HG02678 (cell line): ENCODE results near the gene MRTFB.
A peak's percentile ranks its signal among the peaks of the same experiment; 100 is the strongest.

ENCODE experiments used
- ATAC-seq: cut with Tn5 transposase; IDR thresholded peaks from one replicate; pipeline ENCODE4 v1.9.1; 2021; ENCODE audit warnings: mild to moderate bottlenecking, moderate library complexity; ENCODE audit not compliant: unreplicated experiment

The MRTFB gene

DNA sequence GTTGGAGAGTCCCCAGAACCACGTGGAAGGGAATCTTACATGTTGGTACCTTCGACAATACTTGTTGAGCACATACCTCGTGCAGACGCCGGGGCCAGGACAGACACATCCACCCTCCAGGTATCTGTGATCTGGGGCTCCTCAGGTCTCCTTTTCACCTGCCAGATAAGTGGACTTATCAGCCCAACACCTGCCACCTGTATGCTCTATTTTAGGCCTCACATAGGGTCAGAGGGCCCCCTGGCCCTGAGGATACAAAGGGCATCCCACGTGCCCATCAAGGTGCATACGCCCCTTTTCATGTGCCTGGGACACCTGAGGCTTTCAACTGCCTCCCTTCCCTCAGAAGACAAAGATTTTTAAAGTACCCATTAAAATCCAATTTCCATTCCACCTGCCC, 212.7 kb downstream of the MRTFB start:
- no peak for ATAC-seq

- no peak for ATAC-seq
These were observed 213.3 kb downstream of the MRTFB start for GRCh38 chr16:14284371-14284770.

GRCh38 chr16:14284930-14285512, 213.9 kb downstream of the MRTFB start:
- peak; percentile 36 for ATAC-seq

DNA sequence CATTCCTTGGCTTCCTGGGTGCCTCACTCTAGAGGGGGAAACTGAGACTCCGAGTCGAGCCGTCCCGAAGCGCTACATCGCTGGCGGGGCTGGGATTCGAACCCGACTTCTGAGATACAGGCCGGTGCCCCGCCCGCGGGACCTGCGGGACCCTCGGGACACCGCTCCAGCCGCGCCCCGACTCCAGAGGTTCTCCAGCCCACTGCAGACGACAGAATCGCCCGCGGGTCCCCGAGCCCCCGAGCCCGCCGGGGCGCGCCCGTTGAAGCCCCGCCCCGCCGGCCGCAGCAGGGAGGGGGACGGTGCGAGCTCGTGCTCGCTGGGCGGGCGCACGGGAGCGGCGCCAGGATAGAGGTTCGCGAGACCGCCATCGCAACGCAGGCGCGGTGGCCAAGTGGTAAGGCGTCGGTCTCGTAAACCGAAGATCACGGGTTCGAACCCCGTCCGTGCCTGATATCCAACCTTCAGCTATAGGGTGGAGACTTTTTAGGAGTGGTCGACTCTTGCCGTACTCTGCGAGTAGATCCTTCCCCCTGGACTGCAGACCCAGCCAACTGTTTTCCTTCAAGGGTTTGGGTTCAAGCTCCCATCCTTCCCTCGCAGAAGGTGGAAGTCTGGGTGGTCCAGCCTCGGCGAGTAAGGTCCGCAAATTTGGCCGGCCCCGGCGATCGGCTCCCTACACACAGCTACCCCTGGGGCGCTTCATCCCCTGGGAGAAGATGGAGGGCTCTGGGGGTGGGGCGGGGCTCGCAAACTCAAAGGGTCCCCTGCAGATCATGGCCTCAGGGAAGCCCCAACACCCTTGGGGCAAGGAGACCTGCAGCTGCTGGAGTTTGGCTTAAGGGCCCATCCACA, 214.6 kb downstream of the MRTFB start:
- ATAC-seq = peak; percentile 72

DNA sequence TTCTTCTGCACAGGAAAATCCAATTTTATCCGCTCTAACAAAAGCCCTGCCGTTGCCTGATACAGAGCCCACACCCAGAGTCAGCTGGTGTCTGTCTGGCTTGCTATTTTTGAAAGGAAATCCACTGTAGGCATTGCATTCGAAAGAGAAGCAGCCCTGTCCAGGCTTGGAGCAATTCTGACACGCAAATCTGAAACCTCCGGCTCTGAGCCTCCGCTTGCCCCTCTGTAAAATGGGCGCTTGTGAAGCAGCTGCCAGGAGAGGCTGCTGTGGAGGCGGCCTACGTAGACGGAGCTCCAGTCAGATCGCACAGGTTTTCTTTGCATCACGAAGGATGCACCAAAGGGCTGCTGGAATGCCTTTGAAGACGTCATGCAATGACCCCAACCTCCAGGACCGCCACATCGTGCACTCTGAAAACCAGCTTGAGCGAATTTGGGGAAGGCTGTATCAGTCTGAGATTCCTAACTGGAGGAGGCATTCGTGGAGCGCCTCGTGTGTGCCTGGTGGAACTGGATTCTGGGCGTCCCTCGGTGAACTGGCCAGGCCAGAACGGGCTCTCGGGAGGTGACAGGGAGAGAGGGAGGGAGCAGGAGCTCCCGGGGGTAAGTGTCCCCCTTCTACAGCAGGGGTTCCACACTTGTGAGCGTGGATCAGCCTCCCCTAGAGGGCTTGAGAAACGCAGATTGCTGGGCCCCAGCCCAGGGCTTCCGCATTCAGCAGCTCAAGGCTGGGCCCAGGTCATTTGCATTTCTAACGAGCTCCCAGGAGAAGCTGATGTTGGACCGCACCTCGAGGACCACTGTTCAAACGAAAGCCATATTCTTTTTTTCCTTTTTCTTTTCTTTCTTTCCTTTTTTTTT, 215.5 kb downstream of the MRTFB start:
- no peak for ATAC-seq

GRCh38 chr16:14289692-14290340, 218.7 kb downstream of the MRTFB start:
- ATAC-seq = no peak

DNA sequence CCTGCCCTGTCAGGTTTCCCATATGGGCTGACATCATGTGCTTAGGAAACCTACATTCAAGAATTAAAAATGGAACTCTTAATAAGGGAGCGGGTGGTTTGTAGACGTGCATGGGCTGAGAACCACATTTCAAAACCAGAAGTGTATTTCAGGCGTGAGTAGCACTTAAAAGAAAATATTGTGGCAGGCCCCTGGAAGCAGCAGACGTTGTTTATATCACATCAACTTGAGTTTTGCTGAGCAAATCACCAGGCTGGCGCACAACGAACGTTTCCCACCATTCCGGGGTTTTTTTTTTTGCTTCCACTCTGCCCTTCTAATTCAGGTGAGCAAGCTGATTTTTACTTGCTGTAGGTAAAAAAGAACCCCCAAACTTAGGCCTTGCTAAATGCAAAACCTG, 220.2 kb downstream of the MRTFB start:
- no peak for ATAC-seq

DNA sequence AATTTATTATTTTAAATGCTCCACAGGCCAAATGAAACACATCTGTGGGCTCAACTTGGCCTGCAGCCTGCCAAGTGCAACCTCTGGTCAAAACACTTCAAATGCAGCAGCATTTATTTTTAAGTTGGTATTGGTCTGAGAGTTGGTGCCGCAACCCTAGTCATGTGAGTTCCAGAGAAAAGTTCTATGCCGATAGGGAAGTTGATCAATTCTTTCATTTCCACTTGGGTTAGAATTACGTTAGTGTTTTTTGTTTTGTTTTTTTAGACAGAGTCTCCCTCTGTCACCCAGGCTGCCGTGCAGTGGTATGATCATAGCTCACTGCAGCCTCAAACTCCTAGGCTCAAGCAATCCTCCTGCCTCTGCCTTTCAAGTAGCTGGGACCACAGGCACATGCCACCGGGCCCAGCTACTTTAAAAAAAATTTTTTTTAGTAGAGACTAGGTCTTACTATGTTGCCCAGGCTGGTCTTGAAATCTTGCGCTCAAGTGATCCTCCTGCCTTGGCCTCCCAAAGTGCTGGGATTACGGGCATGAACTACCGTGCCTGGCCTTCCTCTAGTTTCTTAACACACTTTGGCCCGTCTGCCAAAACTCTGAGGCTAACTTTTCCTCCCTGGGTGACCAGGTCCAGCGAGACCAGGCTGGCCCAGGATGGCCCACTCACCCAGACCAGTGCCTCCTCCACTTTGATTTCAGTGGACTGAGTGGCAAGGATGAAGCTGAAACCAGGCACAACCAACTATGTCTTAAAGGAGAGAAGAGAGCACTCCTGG, 221.1 kb downstream of the MRTFB start:
- no peak for ATAC-seq

DNA sequence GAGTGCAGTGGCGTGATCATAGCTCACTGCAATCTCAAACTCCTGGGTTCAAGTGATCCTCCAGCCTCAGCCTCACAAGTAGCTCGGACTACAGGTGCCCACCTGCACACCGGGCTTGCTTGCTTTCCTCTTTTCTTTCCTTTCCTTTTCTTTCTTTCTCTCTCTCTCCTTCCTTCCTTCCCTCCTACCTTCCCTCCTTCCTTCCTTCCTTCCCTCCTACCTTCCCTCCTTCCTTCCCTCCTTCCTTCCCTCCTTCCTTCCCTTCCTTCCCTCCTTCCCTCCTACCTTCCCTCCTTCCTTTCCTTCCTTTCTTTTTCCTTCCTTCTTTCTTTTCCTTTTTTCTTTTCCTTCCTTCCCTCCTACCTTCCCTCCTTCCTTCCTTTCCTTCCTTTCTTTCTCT, 225.5 kb downstream of the MRTFB start:
- ATAC-seq = no peak

DNA sequence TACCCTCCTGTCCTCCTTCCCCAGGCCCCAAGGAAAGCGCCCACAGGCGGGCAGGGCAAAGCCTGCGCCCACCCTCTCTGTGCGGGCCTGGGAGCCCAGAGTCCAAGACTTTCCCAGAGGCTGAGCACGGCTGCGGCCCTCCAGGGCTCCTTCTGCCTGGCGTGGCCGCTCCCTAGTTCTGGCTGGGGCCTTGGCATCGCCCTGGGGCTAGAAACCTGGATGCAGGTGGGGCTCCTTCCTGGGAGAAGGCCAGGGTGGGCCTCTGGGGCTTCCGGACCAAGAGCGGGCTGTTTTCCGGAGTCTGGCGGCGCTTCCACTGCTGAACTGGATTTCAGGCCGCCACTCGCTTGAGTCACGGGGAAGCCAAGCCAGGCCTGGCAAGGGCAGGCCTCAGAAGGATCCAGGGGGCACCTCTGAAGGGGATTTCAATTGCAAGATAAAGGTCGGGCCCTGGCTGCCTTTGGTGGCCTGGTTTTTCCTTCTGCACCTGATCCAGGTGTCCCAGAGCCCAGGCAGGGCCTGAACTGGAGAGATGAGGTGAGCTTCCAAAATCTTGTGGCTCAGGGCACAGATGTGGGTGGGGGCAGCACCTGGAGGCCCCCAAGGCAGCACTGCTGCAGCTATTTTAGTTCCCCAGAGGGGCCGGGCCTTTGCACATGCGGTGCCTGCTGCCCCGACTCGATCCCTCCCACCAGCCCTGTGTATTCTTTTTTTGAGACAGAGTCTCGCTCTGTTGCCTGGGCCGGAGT, 227.4 kb downstream of the MRTFB start:
- ATAC-seq = no peak

DNA sequence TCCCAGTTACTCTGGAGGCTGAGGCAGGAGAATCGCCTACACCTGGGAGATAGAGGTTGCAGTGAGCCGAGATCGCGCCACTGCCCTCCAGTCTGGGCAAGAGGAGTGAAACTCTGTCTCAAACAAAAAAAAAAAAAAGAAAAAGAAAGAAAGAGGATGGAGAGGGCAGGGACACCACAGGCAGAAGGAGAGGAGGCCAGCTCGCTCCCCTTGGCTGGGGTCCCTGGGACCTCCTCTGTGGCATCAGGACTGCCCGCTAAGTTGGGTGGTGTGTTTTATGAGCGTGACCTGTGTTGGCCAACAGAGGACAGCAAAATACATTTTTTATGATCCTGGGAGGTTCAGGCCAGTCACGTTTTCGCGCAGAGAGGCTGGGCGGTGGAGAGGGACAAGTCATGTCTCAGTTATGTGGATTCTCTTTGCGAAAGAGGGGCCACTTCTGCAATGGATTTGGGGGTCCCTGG, 229.6 kb downstream of the MRTFB start:
- ATAC-seq = no peak

DNA sequence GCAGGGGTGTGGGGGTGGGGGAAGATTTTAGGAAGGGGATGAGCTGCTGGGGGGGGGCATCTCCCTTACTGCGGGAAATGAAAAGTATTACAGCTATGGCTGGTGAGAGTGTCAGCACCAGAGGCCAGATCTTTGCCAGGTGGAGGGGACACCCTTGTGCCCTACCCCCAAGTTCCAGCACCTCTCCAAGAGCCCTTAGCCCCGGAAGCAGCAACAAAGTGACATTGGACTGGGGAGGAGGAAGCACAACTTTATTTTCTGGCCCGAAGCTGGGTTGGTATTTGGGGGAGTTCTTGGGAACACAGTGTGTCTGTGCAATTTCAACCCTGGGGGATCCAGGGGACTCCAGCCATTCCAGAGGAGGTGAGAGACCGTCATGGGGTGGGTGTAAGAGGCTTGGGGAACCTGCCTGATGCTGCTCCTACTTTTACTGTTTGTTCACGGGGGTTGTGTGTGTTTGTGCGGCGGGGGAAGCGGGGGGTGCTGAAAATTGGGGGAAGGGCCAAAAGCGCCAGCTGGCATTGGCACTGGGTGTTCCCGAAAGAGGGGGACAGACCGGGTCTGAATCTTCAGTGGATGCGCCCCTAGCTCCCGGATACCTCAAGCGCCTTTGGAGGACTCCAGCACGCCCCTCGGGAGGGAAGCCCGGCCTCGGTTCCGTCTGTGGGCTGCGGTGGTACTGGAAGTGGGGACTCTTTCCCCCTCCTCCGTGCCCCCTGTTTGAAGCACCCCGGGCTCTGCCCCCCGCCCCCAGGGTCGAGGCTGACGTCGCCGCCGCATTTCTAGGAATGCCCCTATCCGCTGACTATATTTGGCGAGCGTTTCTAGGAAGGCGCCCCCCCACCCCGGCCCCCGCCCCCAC, 230.3 kb downstream of the MRTFB start:
- no peak for ATAC-seq

GRCh38 chr16:14302031-14302398, 230.9 kb downstream of the MRTFB start:
- ATAC-seq = peak; percentile 70

- peak; percentile 29 for ATAC-seq
These were observed 231.5 kb downstream of the MRTFB start for GRCh38 chr16:14302399-14303181.

GRCh38 chr16:14303182-14303618, 232.1 kb downstream of the MRTFB start:
- no peak for ATAC-seq

- ATAC-seq = no peak
These were observed 232.7 kb downstream of the MRTFB start for GRCh38 chr16:14303639-14304394.

DNA sequence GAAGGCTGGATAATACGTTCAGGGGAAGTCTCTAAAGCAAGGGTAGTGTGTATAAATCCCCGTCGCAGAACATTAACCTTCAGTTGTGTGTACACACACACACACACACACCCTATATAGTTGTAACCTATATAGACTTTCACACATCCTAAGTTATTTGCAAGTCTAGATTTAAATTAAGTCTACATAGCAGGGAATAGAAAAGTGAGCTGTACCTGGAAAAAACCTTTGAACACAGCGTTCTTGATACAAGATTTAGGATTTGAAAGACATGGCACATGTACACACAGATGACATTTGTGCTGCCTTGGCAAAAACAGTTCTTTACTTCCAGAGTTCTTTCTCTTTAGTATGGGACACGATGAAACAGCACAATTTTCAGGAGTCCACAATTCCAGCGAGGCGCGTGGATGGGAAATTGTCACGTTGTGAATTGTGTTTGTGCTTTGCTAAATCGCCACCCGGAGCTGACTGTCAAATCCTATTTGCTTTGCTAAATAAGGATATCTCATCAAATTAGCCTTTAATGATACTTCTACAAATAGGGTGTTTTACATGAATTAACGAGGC, 233.9 kb downstream of the MRTFB start:
- no peak for ATAC-seq
